GM21786 (cell line): Measurements from ENCODE around the gene SPOCK3.

Experiments used
- ATAC-seq: cut with Tn5 transposase; IDR thresholded peaks from one replicate; pipeline ENCODE4 v1.9.1; 2021; ENCODE audit not compliant: unreplicated experiment

SPOCK3 gene

DNA sequence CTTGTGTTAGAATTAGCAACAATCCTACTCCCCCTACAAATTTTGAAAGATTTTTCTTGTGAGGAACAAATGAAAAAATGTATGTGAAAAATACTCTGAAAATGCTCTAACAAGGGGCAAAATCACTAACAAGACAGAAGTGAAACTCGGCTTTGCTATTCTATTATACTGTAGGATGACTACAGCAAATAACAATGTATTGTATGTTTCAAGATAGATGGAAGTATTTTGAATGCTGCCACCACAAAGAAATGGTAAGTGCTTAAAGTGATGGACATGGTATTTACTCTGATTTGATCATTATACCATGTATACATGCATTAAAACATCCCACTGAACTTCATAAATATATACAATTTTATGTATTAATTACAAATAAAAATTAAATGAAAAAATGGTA, 192.8 kb downstream of the SPOCK3 start:
- ATAC-seq, result no peak

DNA sequence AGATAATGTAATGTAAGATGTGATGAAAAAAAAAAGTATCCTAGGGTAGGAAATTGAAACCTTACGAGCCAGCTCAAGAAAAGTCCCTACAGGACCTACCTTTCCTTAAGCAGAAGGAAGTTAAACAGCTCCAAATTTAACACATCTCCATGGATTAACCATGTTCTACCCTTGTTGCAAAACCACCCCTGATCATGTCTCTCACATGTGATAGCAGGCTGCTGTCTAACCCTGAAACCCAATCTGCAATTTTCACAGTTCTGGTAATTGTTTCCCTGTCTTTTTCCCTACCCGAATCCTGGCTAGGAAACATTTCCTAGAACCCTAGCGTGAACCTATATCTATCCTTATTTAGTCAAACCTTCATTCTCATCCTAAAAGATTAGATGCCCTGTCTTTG, 198.9 kb downstream of the SPOCK3 start:
- no peak for ATAC-seq

DNA sequence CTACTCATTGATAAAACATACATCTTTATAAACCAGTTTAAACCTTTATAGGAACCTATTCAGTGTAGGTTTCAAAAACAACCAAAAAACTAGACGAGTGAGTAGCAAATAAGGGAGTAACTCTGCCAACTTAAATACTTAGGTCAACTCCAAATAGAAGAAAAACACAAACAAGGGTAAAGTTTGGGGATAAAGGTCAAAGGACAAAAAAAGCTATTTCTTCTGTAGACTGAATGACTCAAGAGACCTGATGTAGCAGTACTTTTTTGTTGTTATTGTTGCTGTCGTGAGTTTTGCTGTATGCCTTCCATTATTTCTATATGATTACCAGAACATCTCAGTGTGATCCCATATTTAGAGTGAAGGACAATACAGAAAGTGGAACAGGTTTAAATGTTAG, 199.3 kb downstream of the SPOCK3 start:
- ATAC-seq, result no peak

DNA sequence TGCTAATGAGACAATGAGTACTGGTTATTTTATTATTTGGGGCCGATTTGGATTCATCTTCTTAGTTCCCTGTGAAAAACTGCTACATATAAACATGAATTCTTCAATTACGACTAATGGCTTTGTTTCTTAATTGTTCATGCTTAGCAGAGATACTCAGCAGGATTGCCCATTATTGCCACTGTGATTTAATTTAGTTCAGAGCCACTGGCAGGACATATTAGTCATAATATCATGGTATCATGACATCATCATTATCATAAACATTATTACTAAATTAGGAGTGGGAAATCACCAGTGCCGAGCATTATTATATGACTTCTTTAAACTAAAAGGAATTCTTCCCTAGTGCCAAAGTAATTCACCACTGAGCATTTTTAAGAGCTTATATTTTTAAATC, 201.4 kb downstream of the SPOCK3 start:
- ATAC-seq, result no peak

- no peak for ATAC-seq
Observed at GRCh38 chr4:167031534-167032156, 202.6 kb downstream of the SPOCK3 start.

- ATAC-seq, result no peak
Observed at GRCh38 chr4:167028976-167029375, 205.3 kb downstream of the SPOCK3 start.

- ATAC-seq, result no peak
Observed at GRCh38 chr4:167025670-167026069, 208.6 kb downstream of the SPOCK3 start.

GRCh38 chr4:167023364-167023925, 210.8 kb downstream of the SPOCK3 start:
- no peak for ATAC-seq

- ATAC-seq, result peak; percentile 67
Observed at GRCh38 chr4:167021545-167022155, 212.6 kb downstream of the SPOCK3 start.

DNA sequence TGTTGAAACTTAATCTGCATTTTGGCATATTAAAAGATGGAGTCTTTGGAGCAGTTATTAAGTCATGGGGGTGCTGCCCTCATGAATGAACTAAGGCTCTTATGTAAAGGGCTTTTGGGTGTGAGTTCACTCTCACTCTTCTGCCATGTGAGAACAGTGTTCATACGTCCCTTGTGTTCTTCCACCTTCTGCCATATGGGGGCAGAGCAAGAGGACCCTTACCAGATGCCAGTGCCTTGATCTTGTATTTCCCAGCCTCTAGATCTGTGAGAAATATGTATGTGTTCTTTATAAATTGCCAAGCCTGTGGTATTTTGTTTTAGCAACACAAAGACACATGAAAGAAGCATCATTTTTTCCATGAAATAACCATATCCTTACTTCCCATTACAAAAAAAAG, 213.9 kb downstream of the SPOCK3 start:
- no peak for ATAC-seq

GRCh38 chr4:167014944-167015343, 219.3 kb downstream of the SPOCK3 start:
- no peak for ATAC-seq

DNA sequence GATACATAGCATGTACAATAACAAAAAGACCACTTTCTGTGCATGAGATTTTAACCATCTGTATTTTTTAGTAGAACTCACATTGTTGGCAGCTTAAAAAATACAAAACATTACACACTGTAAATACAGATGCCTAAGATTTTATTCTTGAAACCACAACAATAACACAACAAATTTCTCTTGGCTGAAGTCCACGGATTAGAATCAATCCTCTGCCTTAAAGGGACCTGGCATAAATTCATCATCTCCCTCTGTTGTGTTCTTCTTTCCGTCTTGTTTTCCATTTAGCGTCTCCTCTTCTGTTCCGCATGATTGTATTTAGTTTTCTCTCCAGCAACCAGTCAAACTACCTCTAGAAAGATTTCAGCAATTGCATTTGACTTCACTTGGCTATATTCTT, 231.0 kb downstream of the SPOCK3 start:
- ATAC-seq, result no peak

DNA sequence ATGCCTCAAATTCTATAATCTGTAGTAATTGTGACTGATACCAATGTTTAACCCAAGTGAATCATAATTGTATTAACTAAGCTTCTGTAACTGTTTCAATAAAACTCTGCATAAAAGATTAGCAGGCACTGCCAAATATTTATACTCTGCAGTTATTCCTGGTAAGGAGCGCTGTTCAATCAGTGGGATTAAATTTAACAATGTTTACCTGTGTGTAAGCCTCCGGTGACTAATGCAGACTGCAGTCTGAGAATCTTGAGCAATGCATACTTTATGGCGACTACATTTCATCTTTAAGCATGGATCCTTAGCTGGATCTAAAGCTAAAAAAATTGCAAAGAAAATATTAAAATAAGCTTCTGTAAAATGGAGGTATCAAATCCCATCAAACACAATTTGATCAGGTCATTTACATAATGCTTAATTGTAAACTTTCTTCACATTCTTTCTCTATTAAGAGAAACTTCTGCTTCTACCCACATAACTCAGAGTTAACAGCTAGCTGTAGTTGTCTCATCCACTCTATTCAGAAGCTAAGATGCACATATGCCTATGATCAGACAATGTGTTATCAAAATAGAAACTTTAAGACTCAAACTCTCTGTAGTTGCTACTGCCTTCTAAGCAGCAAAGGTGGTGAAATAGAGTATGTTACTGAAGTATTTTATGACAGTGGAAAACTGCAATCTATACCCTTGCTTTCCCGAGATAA, 234.0 kb downstream of the SPOCK3 start:
- no peak for ATAC-seq

DNA sequence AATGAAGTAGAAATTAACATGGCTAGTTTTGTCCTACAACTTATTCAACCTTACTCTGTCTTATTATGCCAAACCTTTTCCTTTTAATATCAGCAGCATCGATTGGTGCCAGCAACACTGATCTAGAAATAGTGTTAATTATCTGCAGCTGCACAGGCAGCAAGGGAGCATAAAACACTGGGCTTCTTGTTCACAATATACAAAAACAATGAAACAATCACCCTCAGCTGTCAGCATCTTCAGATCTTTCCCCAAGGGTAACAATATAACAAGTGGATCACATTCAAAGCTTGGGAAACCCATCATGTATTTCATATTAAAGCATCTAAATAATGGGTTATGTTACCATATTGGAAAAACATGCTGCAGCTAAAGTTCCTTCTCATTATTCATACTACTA, 238.1 kb downstream of the SPOCK3 start:
- ATAC-seq, result no peak

GRCh38 chr4:166994686-166995085, 239.6 kb downstream of the SPOCK3 start:
- ATAC-seq, result no peak

- no peak for ATAC-seq
Observed at GRCh38 chr4:166991006-166991561, 243.2 kb downstream of the SPOCK3 start.

DNA sequence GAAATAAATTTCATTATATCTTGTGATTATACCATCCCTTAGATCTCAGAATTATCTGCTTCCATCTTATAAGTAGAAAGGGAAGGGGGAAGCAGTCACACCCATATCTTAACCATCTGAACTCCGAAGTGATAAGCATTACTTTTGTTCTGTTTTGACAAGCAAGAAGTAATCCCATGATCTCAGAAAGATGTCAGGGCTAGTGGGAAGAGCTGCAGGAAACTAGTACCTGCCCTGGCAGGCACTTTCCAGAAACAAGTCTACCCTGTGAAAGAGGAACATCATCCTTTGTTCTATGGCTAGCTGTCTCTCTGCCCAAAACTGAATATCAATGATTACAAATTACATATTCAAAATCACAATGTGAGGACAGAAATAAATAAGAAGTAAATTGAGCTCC, 244.4 kb downstream of the SPOCK3 start:
- no peak for ATAC-seq

GRCh38 chr4:166987026-166987425, 247.3 kb downstream of the SPOCK3 start:
- ATAC-seq, result no peak

DNA sequence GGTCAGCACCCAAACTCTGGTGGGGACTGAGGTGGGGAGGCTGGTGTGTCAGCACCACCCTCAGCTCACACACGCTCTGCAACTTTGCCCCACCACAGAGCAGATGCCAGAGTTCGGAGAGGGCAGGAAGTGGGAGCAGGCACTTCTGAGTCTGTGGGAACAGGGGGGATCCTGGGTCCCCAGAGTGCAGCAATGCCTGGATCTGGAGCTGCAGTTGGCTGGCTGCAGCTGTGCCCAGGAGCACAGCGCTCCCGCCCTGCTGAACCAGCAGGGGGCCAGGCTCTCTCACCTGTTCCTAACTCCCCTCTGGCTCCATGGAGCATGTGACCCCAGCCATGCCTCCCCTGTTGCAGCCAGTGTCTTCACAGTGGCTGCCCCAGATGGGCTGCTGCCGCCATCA, 252.4 kb downstream of the SPOCK3 start:
- no peak for ATAC-seq

- ATAC-seq, result no peak
Observed at GRCh38 chr4:166980419-166980818, 253.9 kb downstream of the SPOCK3 start.

- no peak for ATAC-seq
Observed at GRCh38 chr4:166977596-166977995, 256.7 kb downstream of the SPOCK3 start.

DNA sequence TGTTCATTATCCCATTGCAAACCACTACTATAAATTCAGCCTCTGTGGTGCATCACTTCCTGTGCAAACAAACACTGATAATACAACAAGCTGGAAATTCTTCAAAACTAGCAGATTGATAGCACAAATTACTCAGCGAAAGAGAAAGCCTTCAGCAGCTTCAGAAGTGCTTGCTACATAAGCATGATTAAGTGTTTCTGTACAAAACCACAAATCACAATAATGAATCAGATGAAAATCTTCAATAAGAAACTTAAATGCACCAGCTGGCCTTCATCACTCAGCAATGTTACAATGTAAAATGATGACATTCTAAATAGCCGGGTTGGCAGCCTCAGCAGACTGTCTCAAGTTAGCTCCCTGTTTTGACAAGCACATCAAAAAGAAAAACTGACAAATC, 262.2 kb downstream of the SPOCK3 start:
- ATAC-seq, result peak; percentile 77
